Stimulated activated CD8-positive, alpha-beta memory T cell treated with anti-CD3 and anti-CD28 coated beads, Interleukin-4, amount 100 ng/mL, for 1 hour (primary cell): ENCODE results near the gene SLC28A1.

Source experiments
- DNase-seq, 2 donors: peaks; one replicate each; pipeline ENCODE4 v3.0.0-alpha.2; 2020; ENCODE audit warnings: low read depth in 2 of 2, low spot score in 1 of 2

Gene SLC28A1

GRCh38 chr15:84990507-84990906 is 106.0 kb downstream of the SLC28A1 start:
- DNase-seq, result no peak

GRCh38 chr15:84991014-84991712 is 106.7 kb downstream of the SLC28A1 start:
- no peak for DNase-seq

DNA sequence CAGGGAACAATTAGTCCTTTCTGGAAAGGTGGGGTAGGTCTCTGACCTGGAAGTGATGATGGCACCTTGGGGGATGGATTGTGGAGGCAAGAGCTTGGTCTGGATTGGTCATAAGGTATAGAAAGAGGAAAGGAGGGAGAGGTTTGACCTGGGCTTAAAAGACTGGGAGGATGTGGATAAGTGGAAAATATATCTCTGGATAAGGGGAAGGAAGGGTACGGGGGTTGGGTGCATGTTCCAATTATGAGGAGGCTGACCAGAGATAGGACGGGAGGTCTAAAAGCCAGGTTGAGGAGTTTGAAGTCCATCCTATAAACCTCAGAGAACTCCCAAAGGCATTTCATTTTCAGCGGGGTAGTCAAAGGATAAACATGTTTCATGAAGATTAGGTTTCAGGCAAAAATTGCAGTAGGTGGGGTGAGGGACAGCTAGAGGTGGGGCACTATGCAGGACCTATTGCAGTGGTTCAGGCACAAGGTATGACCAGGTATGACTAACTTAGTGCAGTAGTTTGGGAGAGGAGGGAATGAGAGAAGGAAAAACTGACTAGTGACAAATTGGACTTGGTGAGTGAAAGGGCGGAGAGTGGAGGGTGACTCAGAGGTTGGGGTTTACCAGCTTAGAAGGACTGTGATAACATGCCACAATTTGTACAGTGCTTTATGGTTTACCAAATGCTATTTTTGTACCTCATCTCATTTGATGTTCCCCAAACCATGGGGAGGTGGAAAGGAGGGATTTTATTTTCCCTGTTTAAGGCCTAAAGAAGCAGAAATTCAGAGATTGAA is 107.9 kb downstream of the SLC28A1 start:
- no peak for DNase-seq
